Lower leg skin (tissue), 4 donors: ENCODE results near the gene BFSP2. TPM values are rescaled to one million over a fixed set of nuclear protein-coding genes. Genes with fewer than 3 reads are reported as not detected.
"Not testable (repeated sequence)": the region's sequence is repeated elsewhere in the genome, so short reads cannot be mapped to it uniquely, and the experiment has no call there.

Experiments used
- DNase-seq, 2 donors: peaks; one replicate each; pipeline ENCODE4 v3.0.0-alpha.2; 2019; ENCODE audit warnings: low spot score in 2 of 2
- H3K4me3 ChIP-seq: fragments of 200-600 bp; sonication (generic); 2 replicates; pipeline ENCODE4 v1.5.1; 2017; ENCODE audit warnings: mild to moderate bottlenecking, low read depth; ENCODE audit not compliant: poor library complexity, severe bottlenecking
- CTCF ChIP-seq, 3 donors: fragments of 450-650 bp; IDR thresholded peaks; one replicate each; pipeline ENCODE4 v1.5.1; 2016; ENCODE audit warnings: antibody characterized with exemption in 3 of 3, mild to moderate bottlenecking in 3 of 3, moderate library complexity in 2 of 3
- POLR2A ChIP-seq, 2 donors: fragments of 450-650 bp; IDR thresholded peaks; one replicate each; pipeline ENCODE4 v1.6.1; 2016 to 2017; ENCODE audit warnings: antibody characterized with exemption in 2 of 2, mild to moderate bottlenecking in 1 of 2, moderate library complexity in 1 of 2
- WGBS, 2 donors: methylation state at CpG; one replicate each; pipeline ENCODE4 v1.1.5; 2018; 5-methylcytosine and 5-hydroxymethylcytosine counted together
- intact Hi-C: fragments of 100-400 bp; cut with DNase I; formaldehyde crosslinking; loops from one replicate; pipeline ENCODE4 v1.15.0; 2023; ENCODE audit warnings: low total_unique reads
- total RNA-seq, 4 donors: library from RNA; depleted of rRNA; stranded (reverse); fragments of >200 nt; gene quantifications; one replicate each; pipeline ENCODE4 v1.1.0, GENCODE V29; 2016

Gene BFSP2
- total RNA-seq, 4 donors from 2014 or later = not detected

- TF ChIP-seq CTCF (IDR thresholded peaks at IDR 0.05) = no peak
- no peak for TF ChIP-seq POLR2A (IDR thresholded peaks at IDR 0.05)
- H3K4me3 ChIP-seq = no peak overlapping the region
- intact Hi-C loops = no loop called here
- no peak for DNase-seq
- WGBS, 2 donors = 60 to 64% methylated on average over 5 of the region's 5 CpGs
Observed at GRCh38 chr3:133489466-133490085, 89.7 kb downstream of the BFSP2 start.

- intact Hi-C loops = no loop called here
- WGBS, 2 donors = 94 to 96% methylated on average over 9 to 10 of the region's 12 CpGs
- DNase-seq = no peak
- TF ChIP-seq POLR2A (IDR thresholded peaks at IDR 0.05) (no peak), CTCF (IDR thresholded peaks at IDR 0.05) (no peak)
- no peak overlapping the region for H3K4me3 ChIP-seq
Observed at GRCh38 chr3:133490468-133491351, 90.9 kb downstream of the BFSP2 start.

- TF ChIP-seq CTCF (IDR thresholded peaks at IDR 0.05) = no peak
- no peak for TF ChIP-seq POLR2A (IDR thresholded peaks at IDR 0.05)
- H3K4me3 ChIP-seq = no peak overlapping the region
- no peak for DNase-seq
- intact Hi-C loops = no loop called here
- WGBS, 2 donors = 78 to 100% methylated on average over 3 of the region's 3 CpGs
Observed at GRCh38 chr3:133491481-133492059, 91.7 kb downstream of the BFSP2 start.

- DNase-seq = no peak
- no peak for TF ChIP-seq CTCF (IDR thresholded peaks at IDR 0.05)
- TF ChIP-seq POLR2A (IDR thresholded peaks at IDR 0.05) = no peak
- H3K4me3 ChIP-seq = no peak overlapping the region
- 91 to 97% methylated on average over 6 of the region's 6 CpGs for WGBS, 2 donors
- intact Hi-C loops = no loop called here
Observed at GRCh38 chr3:133492159-133492741, 92.4 kb downstream of the BFSP2 start.

GRCh38 chr3:133494469-133494868 is 94.6 kb downstream of the BFSP2 start:
- DNase-seq = no peak
- no peak overlapping the region for H3K4me3 ChIP-seq
- TF ChIP-seq CTCF (IDR thresholded peaks at IDR 0.05) = no peak
- TF ChIP-seq POLR2A (IDR thresholded peaks at IDR 0.05) = no peak
- 73 to 78% methylated on average over 6 of the region's 6 CpGs for WGBS, 2 donors
- intact Hi-C loops = no loop called here

- H3K4me3 ChIP-seq, intact Hi-C loops, DNase-seq: not testable (repeated sequence)
- 87 to 94% methylated on average over 1 of the region's 2 CpGs for WGBS, 2 donors
Observed at GRCh38 chr3:133502542-133502941, 102.7 kb downstream of the BFSP2 start.
